ENCODE data around the gene MAP3K13.

DNA sequence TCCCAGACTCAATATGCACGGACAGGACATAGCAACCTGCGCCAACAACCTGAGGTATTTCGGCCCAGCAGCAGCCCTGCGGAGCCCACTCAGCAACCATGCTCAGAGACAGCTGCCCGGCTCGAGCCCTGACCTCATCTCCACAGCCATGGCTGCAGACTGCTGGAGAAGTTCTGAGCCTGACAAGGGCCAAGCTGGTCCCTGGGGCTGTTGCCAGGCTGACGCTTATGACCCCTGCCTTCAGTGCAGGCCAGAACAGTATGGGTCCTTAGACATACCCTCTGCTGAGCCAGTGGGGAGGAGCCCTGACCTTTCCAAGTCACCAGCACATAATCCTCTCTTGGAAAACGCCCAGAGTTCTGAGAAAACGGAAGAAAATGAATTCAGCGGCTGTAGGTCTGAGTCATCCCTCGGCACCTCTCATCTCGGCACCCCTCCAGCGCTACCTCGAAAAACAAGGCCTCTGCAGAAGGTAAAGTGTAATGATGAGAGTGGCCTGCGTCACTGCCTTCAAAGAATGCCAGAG lies 110.4 kb downstream of the MAP3K13 start:
- TF ChIP-seq, protein P1, sequence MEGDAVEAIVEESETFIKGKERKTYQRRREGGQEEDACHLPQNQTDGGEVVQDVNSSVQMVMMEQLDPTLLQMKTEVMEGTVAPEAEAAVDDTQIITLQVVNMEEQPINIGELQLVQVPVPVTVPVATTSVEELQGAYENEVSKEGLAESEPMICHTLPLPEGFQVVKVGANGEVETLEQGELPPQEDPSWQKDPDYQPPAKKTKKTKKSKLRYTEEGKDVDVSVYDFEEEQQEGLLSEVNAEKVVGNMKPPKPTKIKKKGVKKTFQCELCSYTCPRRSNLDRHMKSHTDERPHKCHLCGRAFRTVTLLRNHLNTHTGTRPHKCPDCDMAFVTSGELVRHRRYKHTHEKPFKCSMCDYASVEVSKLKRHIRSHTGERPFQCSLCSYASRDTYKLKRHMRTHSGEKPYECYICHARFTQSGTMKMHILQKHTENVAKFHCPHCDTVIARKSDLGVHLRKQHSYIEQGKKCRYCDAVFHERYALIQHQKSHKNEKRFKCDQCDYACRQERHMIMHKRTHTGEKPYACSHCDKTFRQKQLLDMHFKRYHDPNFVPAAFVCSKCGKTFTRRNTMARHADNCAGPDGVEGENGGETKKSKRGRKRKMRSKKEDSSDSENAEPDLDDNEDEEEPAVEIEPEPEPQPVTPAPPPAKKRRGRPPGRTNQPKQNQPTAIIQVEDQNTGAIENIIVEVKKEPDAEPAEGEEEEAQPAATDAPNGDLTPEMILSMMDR (IDR thresholded peaks at IDR 0.05; ENCODE audit: insufficient read depth, low read length, poor library complexity, severe bottlenecking), result no peak
- TF ChIP-seq EZH2phosphoT487 (conservative IDR thresholded peaks at IDR 0.05; ENCODE audit: low read length), result no peak
